ENCODE measurements around the gene PIANP. TPM values are rescaled to one million over a fixed set of nuclear protein-coding genes. Genes with fewer than 3 reads are reported as not detected.

The PIANP gene
- total RNA-seq, 1 donor from 2014 or later: 3.2 TPM

GRCh38 chr12:6693832-6694355 lies 6.7 kb downstream of the PIANP start:
- DNase-seq (ENCODE audit: low spot score): no peak
- no peaks in the 10 kb centered on the region for H3K9me3 Mint-ChIP-seq (ENCODE audit: low read depth)
- H3K4me1 Mint-ChIP-seq (ENCODE audit: low read depth): peaks cover 13% of the 10 kb centered on the region
- H3K27me3 Mint-ChIP-seq (ENCODE audit: low read depth): no peaks in the 10 kb centered on the region
- H3K27ac Mint-ChIP-seq (ENCODE audit: unreplicated experiment): no peak overlapping the region
- no peak overlapping the region for H3K4me3 Mint-ChIP-seq (ENCODE audit: unreplicated experiment)
- no peak for TF ChIP-seq CTCF (IDR thresholded peaks at IDR 0.05)
- peaks cover 3% of the 10 kb centered on the region for H3K36me3 Mint-ChIP-seq (ENCODE audit: low read depth)

GRCh38 chr12:6692888-6693287 lies 7.7 kb downstream of the PIANP start:
- no peak overlapping the region for H3K27ac Mint-ChIP-seq (ENCODE audit: unreplicated experiment)
- no peak overlapping the region for H3K4me3 Mint-ChIP-seq (ENCODE audit: unreplicated experiment)
- no peak for TF ChIP-seq CTCF (IDR thresholded peaks at IDR 0.05)
- peaks cover 17% of the 10 kb centered on the region for H3K4me1 Mint-ChIP-seq (ENCODE audit: low read depth)
- no peaks in the 10 kb centered on the region for H3K9me3 Mint-ChIP-seq (ENCODE audit: low read depth)
- no peaks in the 10 kb centered on the region for H3K27me3 Mint-ChIP-seq (ENCODE audit: low read depth)
- DNase-seq (ENCODE audit: low spot score): no peak
- H3K36me3 Mint-ChIP-seq (ENCODE audit: low read depth): peaks cover 3% of the 10 kb centered on the region

- TF ChIP-seq CTCF (IDR thresholded peaks at IDR 0.05): no peak
- H3K9me3 Mint-ChIP-seq (ENCODE audit: low read depth): no peaks in the 10 kb centered on the region
- H3K4me3 Mint-ChIP-seq (ENCODE audit: unreplicated experiment): no peak overlapping the region
- H3K27me3 Mint-ChIP-seq (ENCODE audit: low read depth): no peaks in the 10 kb centered on the region
- H3K36me3 Mint-ChIP-seq (ENCODE audit: low read depth): peaks cover 3% of the 10 kb centered on the region
- peaks cover 31% of the 10 kb centered on the region for H3K4me1 Mint-ChIP-seq (ENCODE audit: low read depth)
- H3K27ac Mint-ChIP-seq (ENCODE audit: unreplicated experiment): no peak overlapping the region
- no peak for DNase-seq (ENCODE audit: low spot score)
Observed at GRCh38 chr12:6691473-6691872, 9.1 kb downstream of the PIANP start.

- peak; percentile 96 for DNase-seq (ENCODE audit: low spot score)
- Mint-ChIP-seq H3K4me3 (ENCODE audit: unreplicated experiment) (peak within 1 kb of the TSS; percentile 89), H3K27ac (ENCODE audit: unreplicated experiment) (peak within 1 kb of the TSS; percentile 94), H3K4me1 (ENCODE audit: low read depth) (peaks cover 46% of the 10 kb centered on the region), H3K9me3 (ENCODE audit: low read depth) (no peaks in the 10 kb centered on the region), H3K27me3 (ENCODE audit: low read depth) (no peaks in the 10 kb centered on the region), H3K36me3 (ENCODE audit: low read depth) (no peaks in the 10 kb centered on the region)
- peak; percentile 22 for TF ChIP-seq CTCF (IDR thresholded peaks at IDR 0.05)
Observed at GRCh38 chr12:6688999-6689882, 11.4 kb downstream of the PIANP start, which contains the start of gene ZNF384. Gene ZNF384, minus strand, starts transcription at chr12:6689375. Its CDS starts 9,855 bp downstream, at chr12:6679520.

- peak overlapping the region; percentile 89 for H3K4me3 Mint-ChIP-seq (ENCODE audit: unreplicated experiment)
- H3K4me1 Mint-ChIP-seq (ENCODE audit: low read depth): peaks cover 46% of the 10 kb centered on the region
- H3K36me3 Mint-ChIP-seq (ENCODE audit: low read depth): no peaks in the 10 kb centered on the region
- no peak for DNase-seq (ENCODE audit: low spot score)
- H3K27ac Mint-ChIP-seq (ENCODE audit: unreplicated experiment): peak overlapping the region; percentile 94
- no peaks in the 10 kb centered on the region for H3K27me3 Mint-ChIP-seq (ENCODE audit: low read depth)
- TF ChIP-seq CTCF (IDR thresholded peaks at IDR 0.05): no peak
- no peaks in the 10 kb centered on the region for H3K9me3 Mint-ChIP-seq (ENCODE audit: low read depth)
Observed at GRCh38 chr12:6688543-6688998, 12.0 kb downstream of the PIANP start.
